Muscle of arm (tissue), 12 donors: ENCODE data around the gene WFDC5. TPM values are rescaled to one million over a fixed set of nuclear protein-coding genes. Genes with fewer than 3 reads are reported as not detected.

Source experiments
- DNase-seq: peaks from one replicate; pipeline ENCODE4 v3.0.0-alpha.2; 2013
- polyA plus RNA-seq, 12 donors: library from polyadenylated mRNA; unstranded; fragments of 120-200 nt; gene quantifications; one replicate each; pipeline ENCODE4 v1.2.1, GENCODE V29; 2013; ENCODE audit not compliant: insufficient read length in 12 of 12

The WFDC5 gene
- polyA plus RNA-seq, 12 donors, result 0.30 to 3.6 (median 0.54) TPM; not detected in 9

DNA sequence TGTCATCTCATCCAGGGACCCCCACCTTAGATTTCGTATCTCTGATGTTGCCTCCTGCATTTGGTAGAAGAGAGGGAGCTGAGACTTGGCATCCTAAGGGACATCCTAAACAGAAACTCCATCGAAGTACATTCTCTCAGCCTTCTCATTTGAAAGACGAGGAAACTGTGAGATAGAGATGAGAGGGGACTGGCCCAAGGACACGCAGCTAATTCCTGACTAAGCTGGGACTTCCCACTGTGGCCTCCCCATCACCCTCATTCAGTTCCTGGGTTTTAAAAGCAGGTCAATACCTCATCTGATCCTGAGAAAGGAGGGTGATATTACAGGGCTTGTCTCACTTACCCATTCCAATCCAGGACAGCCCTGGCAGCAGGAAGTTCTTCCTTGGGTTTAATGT is 855 bp upstream of the WFDC5 start:
- no peak for DNase-seq

- no peak for DNase-seq
Measured at GRCh38 chr20:45115386-45115774, 406 bp upstream of the WFDC5 start.

GRCh38 chr20:45113865-45114264 is 1.1 kb downstream of the WFDC5 start:
- no peak for DNase-seq

DNA sequence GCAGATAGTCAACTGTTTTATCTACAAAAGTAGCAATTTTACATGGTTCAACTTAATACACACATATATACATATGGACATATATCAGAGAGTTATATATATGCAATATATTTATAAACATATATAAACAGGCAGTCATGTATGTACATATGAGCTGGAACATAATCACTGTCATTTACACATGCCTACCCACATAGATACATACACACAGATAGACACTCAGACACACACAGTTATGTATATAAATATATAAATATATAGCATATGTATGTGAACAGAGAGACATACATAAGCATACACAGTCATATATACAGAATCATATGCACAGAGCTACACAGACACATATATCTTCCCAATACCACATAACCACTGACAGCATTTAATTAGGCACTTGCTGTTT is 2.2 kb downstream of the WFDC5 start:
- no peak for DNase-seq

DNA sequence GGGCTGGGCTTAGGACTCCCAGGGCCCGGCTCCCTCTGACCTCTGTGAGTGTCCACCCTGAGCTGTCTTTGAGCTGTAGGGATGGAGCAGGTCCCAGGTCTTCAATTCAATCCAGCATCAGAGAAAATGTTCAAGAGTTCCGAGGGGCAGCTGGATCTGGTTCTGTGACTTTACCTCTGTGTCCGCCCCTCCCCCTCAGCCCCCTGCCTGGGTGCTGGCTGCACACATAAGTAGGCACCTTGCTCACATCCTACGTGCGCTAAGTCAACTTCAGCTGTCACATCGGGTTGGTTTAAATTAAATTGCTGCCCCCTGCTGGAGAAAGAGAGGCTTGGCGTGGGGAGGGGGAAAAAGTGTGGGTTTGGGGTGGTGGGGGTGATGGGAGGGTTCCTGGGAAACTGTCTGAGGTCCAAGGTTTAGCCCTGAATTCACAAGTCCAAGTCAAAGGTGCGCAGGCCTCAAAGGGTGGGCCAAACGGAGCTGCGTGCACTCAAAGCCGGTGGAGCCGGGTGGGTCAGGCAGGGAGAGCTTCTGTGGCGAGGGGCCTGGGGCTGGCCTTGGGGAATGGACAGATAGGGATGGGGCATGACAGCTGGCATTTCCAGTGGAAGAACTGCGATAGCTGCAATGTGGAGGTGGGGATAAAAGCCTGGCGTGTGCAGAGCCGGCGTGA is 3.0 kb downstream of the WFDC5 start:
- DNase-seq, result no peak

DNA sequence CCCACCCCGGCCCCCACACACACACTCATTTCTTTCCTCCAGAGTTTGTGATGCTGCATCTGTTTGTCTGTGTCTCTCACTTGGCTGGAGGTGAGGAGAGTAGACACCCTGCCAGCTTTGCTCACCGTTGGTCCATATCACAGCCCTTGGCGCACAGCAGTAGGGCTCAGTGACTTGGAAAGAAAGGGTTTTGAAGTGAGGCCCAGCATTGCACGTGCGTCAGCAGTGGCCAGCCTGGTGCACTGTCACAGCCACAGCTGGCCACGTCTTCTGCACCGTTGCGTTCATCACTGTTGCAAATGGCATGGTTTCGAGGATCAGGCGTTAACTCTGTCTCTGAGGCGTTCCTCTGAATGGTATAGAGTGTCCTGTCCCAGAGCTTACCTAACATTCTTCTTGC is 3.7 kb downstream of the WFDC5 start:
- DNase-seq, result no peak

- DNase-seq, result no peak
Measured at GRCh38 chr20:45110301-45110700, 4.7 kb downstream of the WFDC5 start.

- no peak for DNase-seq
Measured at GRCh38 chr20:45109634-45110033, 5.3 kb downstream of the WFDC5 start.

DNA sequence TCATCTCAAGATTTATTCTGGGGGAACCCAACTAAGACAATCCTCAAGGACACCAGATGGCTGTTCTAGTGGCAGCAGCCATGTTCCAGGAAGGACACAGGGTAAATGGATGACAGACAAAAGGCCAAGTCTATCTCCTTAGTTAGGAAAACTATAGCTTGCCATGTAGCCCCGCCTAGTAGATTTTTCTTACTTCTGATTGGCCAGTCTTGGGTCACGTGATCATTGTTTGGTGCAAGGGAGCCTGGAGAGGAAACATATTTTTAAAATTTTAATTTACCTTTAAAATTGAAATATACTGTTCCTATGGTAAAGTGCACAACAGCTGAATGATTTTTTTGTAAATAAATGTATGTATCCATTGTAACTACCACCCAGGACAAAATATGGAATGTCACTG is 9.7 kb downstream of the WFDC5 start:
- no peak for DNase-seq

- no peak for DNase-seq
Measured at GRCh38 chr20:45104786-45105185, 10.2 kb downstream of the WFDC5 start.

GRCh38 chr20:45103072-45103471 is 11.9 kb downstream of the WFDC5 start:
- no peak for DNase-seq

- no peak for DNase-seq
Measured at GRCh38 chr20:45101333-45101850, 13.6 kb downstream of the WFDC5 start.

- no peak for DNase-seq
Measured at GRCh38 chr20:45100563-45101245, 14.3 kb downstream of the WFDC5 start, which contains the start of gene KCNS1. Gene KCNS1, minus strand, starts transcription at chr20:45101127. Its CDS starts 1,891 bp downstream, at chr20:45099236.

DNA sequence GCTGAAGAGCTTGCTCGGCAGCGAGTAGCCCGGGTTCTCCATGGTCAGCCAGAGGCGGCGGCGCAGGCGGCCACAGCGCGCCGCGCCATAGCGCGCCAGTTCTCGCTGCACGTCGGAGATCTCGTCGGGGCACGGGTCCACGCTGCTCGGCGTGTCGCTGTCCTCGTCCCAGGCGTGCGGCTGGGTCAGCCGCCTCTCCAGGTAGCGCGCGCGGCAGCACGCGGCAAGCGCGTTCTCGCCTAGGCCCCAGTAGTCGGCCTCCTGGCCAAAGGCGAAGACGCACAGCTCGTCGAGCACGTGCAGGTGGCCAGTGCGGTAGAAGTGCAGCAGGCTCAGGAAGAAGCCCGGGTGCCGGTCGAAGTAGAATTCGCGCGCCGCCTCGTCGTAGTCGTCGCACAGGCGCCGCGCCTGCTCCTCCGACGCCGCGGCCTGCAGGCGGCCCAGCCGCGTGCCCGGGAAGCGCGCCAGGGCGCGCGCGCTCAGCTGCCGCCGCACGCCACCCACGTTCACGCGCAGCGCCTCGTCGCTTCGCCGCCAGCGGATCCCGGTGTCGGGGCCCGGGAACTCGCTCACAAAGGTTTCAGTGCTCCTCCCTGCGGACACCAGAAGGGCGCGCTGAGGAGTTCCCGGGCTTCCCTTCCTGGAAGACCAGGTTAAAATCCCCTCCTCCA is 16.7 kb downstream of the WFDC5 start:
- DNase-seq, result no peak

- DNase-seq, result no peak
Measured at GRCh38 chr20:45097485-45098102, 17.4 kb downstream of the WFDC5 start.

- no peak for DNase-seq
Measured at GRCh38 chr20:45096781-45097180, 18.2 kb downstream of the WFDC5 start.

DNA sequence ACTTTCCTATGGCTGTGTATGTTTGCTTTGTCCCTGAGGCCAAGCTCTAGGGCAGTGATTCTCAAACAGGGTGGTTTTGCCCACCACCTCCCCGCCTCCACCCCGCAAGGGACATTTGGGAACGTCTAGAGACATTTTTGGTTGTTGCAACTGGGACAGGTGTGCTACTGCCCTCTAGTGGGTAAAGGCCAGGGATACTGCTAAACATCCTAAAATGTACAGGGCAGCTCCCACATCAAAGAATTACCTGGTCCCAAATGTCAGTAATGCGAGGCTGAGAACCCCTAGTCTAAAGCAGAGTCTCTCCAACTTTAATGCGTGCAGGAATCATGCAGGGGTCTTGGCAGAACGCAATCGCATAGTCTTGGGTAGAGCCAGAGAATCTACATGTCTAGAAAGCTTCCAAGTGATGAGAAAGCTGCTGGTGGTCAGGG is 19.2 kb downstream of the WFDC5 start:
- DNase-seq, result peak; percentile 36

GRCh38 chr20:45094864-45095574 is 20.0 kb downstream of the WFDC5 start:
- DNase-seq, result no peak

DNA sequence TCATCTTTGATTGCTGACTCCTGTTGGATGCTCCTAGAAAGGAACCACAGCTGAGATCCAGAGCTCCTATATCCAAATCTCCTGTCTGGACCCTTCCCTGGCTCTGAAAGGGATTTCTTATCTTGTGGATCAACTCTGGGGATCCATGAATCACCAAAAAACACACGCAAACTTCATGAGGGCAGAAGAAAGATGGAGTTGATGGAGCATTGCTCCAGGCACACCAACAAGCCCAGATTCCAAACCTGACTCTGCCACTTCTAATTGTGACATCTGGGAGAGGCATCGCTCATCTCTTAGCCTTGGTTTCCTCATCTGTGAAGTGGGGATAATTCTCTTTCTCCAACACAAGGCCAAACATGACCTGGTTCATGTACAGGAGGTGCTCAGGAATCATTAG is 20.8 kb downstream of the WFDC5 start:
- no peak for DNase-seq

DNA sequence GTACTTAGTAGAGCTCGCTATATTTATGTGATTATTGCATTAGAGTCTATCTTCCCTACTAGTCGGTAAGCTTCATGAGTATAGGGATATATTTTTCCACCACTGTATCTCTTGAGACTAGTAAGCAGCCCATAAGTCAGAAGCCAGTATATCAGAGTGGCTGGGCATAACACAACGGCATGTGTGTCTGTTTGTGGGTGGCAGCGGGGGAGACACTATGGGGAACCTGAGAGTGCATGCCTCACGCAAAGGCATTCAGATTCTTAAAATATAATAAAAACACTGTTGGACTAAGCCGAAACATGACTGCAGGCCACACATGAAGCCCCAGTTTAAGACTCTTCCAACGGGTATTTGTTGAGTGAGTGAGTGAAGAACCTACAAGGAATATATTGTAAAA is 22.1 kb downstream of the WFDC5 start:
- no peak for DNase-seq

GRCh38 chr20:45091366-45091765 is 23.6 kb downstream of the WFDC5 start:
- no peak for DNase-seq

- no peak for DNase-seq
Measured at GRCh38 chr20:45090481-45090880, 24.5 kb downstream of the WFDC5 start.
